22Rv1 (cell line): Measurements from ENCODE around the gene FN1.

ENCODE experiments used
- ZFX ChIP-seq: fragments of 450-650 bp; IDR thresholded peaks from 2 replicates; pipeline ENCODE4 v1.6.1; 2017; ENCODE audit warnings: antibody characterized with exemption, borderline replicate concordance
- TF ChIP-seq, protein P1 (sequence below): fragments of 450-650 bp; IDR thresholded peaks from 2 replicates; pipeline ENCODE4 v1.5.1; 2017; ENCODE audit warnings: mild to moderate bottlenecking

DNA sequence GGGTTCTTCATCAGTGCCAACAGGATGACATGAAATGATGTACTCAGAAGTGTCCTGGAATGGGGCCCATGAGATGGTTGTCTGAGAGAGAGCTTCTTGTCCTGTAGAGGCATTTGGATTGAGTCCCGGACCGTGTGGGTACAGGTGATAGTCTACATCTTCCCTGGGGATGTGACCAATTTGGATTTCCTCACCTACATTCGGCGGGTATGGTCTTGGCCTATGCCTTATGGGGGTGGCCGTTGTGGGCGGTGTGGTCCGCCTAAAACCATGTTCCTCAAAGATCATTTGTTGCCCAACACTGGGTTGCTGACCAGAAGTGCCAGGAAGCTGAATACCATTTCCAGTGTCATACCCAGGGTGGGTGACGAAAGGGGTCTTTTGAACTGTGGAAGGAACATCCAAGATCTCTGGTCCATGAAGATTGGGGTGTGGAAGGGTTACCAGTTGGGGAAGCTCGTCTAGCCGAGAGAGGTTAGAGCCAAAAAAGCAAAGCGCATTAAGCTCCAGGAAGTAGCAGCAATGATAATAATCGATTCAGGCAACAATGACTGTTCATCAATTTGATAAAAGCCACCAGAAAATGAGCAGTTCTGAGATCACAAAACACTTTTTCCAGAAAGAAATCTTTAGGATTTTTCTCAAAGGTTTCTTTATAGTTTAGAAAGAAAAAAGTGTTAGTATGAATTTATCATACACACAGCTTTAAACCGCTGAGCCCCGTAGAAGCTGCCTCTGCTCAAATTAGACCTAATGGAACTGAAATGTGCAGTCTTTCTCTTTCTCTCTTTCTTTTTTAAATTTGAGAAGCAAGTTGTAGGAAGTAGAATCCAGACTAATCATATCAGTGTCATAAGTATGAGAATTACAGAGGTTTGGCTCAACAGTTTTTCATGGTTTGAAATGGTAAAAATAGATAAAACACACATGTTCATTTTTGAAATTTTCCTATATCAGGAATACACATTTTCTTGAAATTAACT is 63.7 kb downstream of the FN1 start:
- TF ChIP-seq, protein P1, sequence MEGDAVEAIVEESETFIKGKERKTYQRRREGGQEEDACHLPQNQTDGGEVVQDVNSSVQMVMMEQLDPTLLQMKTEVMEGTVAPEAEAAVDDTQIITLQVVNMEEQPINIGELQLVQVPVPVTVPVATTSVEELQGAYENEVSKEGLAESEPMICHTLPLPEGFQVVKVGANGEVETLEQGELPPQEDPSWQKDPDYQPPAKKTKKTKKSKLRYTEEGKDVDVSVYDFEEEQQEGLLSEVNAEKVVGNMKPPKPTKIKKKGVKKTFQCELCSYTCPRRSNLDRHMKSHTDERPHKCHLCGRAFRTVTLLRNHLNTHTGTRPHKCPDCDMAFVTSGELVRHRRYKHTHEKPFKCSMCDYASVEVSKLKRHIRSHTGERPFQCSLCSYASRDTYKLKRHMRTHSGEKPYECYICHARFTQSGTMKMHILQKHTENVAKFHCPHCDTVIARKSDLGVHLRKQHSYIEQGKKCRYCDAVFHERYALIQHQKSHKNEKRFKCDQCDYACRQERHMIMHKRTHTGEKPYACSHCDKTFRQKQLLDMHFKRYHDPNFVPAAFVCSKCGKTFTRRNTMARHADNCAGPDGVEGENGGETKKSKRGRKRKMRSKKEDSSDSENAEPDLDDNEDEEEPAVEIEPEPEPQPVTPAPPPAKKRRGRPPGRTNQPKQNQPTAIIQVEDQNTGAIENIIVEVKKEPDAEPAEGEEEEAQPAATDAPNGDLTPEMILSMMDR, result no peak
- no peak for TF ChIP-seq ZFX
